SK-N-SH treated with all-trans-retinoic acid at 6 μM for 48 hours (cell line): ENCODE measurements around the gene EIF4H.
"Not testable (repeated sequence)": the region's sequence is repeated elsewhere in the genome, so short reads cannot be mapped to it uniquely, and the experiment has no call there.

ENCODE experiments used
- ATAC-seq: fragments of 200-7000 bp; cut with Tn5 transposase; 3 replicates; pipeline ENCODE4 v1.9.1; 2020; ENCODE audit warnings: mild to moderate bottlenecking, moderate library complexity
- BACH2 ChIP-seq: fragments of 250-450 bp; sonication (Bioruptor Pico); IDR thresholded peaks from 2 replicates; pipeline ENCODE4 v1.9.0; 2021; ENCODE audit warnings: mild to moderate bottlenecking, borderline replicate concordance
- CREB5 ChIP-seq: fragments of 250-450 bp; sonication (Bioruptor Pico); IDR thresholded peaks from 2 replicates; pipeline ENCODE4 v1.5.1; 2020; ENCODE audit warnings: low read depth, mild to moderate bottlenecking, moderate library complexity
- CSRNP3 ChIP-seq: fragments of 250-450 bp; sonication (Bioruptor Pico); IDR thresholded peaks from 2 replicates; pipeline ENCODE4 v1.5.1; 2021; ENCODE audit warnings: mild to moderate bottlenecking, moderate library complexity
- ESRRG ChIP-seq: fragments of 250-450 bp; sonication (Bioruptor Pico); IDR thresholded peaks from 2 replicates; pipeline ENCODE4 v1.6.1; 2021; ENCODE audit warnings: mild to moderate bottlenecking
- ISL1 ChIP-seq: fragments of 250-450 bp; sonication (Bioruptor Pico); IDR thresholded peaks from 2 replicates; pipeline ENCODE4 v2.1.2; 2022; ENCODE audit warnings: mild to moderate bottlenecking, moderate library complexity
- PATZ1 ChIP-seq: fragments of 250-450 bp; sonication (Bioruptor Pico); IDR thresholded peaks from 2 replicates; pipeline ENCODE4 v1.8.0; 2020; ENCODE audit warnings: mild to moderate bottlenecking, moderate library complexity, borderline replicate concordance
- POU6F1 ChIP-seq: fragments of 250-450 bp; sonication (Bioruptor Pico); IDR thresholded peaks from 2 replicates; pipeline ENCODE4 v1.8.0; 2021; ENCODE audit warnings: low read depth, mild to moderate bottlenecking, moderate library complexity, borderline replicate concordance
- PPARA ChIP-seq: fragments of 250-450 bp; sonication (Bioruptor Pico); IDR thresholded peaks from 2 replicates; pipeline ENCODE4 v1.5.0; 2020; ENCODE audit warnings: mild to moderate bottlenecking, borderline replicate concordance
- SNAI2 ChIP-seq: fragments of 250-450 bp; sonication (Bioruptor Pico); IDR thresholded peaks from 2 replicates; pipeline ENCODE4 v1.5.0; 2020; ENCODE audit warnings: mild to moderate bottlenecking, moderate library complexity
- TOX ChIP-seq: fragments of 250-450 bp; sonication (Bioruptor Pico); IDR thresholded peaks from 2 replicates; pipeline ENCODE4 v1.8.0; 2021; ENCODE audit warnings: mild to moderate bottlenecking, moderate library complexity, borderline replicate concordance
- TSHZ2 ChIP-seq: fragments of 250-450 bp; sonication (Bioruptor Pico); IDR thresholded peaks from 2 replicates; pipeline ENCODE4 v1.5.0; 2020; ENCODE audit warnings: mild to moderate bottlenecking, moderate library complexity
- ZC3H10 ChIP-seq: fragments of 250-450 bp; sonication (Bioruptor Pico); IDR thresholded peaks from 2 replicates; pipeline ENCODE4 v1.5.1; 2021; ENCODE audit warnings: mild to moderate bottlenecking, moderate library complexity
- ZFP30 ChIP-seq: fragments of 450-650 bp; formaldehyde crosslinking; IDR thresholded peaks from 2 replicates; pipeline ENCODE4 v1.5.0; 2022; ENCODE audit warnings: mild to moderate bottlenecking, moderate library complexity
- ZNF565 ChIP-seq: fragments of 450-650 bp; formaldehyde crosslinking; conservative IDR thresholded peaks from 2 replicates; pipeline ENCODE4 v1.5.0; 2020; ENCODE audit warnings: low read depth, mild to moderate bottlenecking, moderate library complexity
- ZNF70 ChIP-seq: fragments of 450-650 bp; formaldehyde crosslinking; IDR thresholded peaks from 2 replicates; pipeline ENCODE4 v1.5.0; 2020; ENCODE audit warnings: mild to moderate bottlenecking, moderate library complexity
- ZNF8 ChIP-seq: fragments of 450-650 bp; formaldehyde crosslinking; IDR thresholded peaks from 2 replicates; pipeline ENCODE4 v1.5.0; 2020; ENCODE audit warnings: mild to moderate bottlenecking, moderate library complexity

EIF4H gene

GRCh38 chr7:74207586-74207985 is 33.4 kb downstream of the EIF4H start (continued):
- TF ChIP-seq POU6F1 (CRISPR knock-in tag) (no peak), CREB5 (CRISPR knock-in tag) (no peak), ISL1 (no peak)

- ATAC-seq = not testable (repeated sequence)
These were observed 34.1 kb downstream of the EIF4H start for GRCh38 chr7:74208241-74208640.

GRCh38 chr7:74212661-74213060 is 38.5 kb downstream of the EIF4H start:
- no peak for ATAC-seq
- TF ChIP-seq ESRRG (no peak), ZC3H10 (no peak), TOX (CRISPR knock-in tag) (no peak), ZFP30 (CRISPR knock-in tag) (no peak), ZNF565 (CRISPR knock-in tag) (no peak), CSRNP3 (CRISPR knock-in tag) (no peak), PPARA (no peak), POU6F1 (CRISPR knock-in tag) (no peak), ZNF70 (CRISPR knock-in tag) (no peak), PATZ1 (CRISPR knock-in tag) (no peak), TSHZ2 (CRISPR knock-in tag) (no peak), CREB5 (CRISPR knock-in tag) (no peak), ZNF8 (CRISPR knock-in tag) (no peak), BACH2 (CRISPR knock-in tag) (no peak), SNAI2 (no peak)
- TF ChIP-seq, all 23 proteins: peak for 0
